ENCODE results near the gene HIC1. TPM values are rescaled to one million over a fixed set of nuclear protein-coding genes. Genes with fewer than 3 reads are reported as not detected.
A peak's percentile ranks its signal among the peaks of the same experiment; 100 is the strongest.

Gene HIC1
- total and polyA plus RNA-seq, 9 of the 15 experiments (the other 6 are each of a cell fraction or from before 2014, with no cell fraction given), result 0.01 to 2.5 (median 0.18) TPM

DNA sequence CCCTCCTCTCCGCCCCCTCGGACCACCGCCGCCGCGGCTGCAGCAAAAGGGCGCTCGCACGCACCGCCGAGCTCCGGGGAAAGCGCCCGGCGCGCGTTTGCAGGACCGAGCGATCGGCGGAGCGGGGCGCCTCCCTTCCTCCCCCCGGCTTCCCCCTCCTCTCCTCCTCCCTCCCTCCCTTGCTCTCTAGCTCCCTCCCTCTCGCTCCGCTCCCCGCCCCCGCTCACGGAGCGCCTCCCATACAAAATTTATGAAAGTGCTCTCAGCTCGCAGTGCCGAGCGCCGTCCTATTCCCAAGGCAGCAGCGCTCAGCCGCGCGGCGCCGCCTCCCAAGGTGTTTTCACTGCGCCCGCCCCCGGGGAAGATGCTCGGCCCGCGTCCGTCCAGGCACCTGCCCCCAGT, 29.7 kb upstream of the HIC1 start, which contains the start of gene RTN4RL1 (continued):
- TF ChIP-seq, protein P1, sequence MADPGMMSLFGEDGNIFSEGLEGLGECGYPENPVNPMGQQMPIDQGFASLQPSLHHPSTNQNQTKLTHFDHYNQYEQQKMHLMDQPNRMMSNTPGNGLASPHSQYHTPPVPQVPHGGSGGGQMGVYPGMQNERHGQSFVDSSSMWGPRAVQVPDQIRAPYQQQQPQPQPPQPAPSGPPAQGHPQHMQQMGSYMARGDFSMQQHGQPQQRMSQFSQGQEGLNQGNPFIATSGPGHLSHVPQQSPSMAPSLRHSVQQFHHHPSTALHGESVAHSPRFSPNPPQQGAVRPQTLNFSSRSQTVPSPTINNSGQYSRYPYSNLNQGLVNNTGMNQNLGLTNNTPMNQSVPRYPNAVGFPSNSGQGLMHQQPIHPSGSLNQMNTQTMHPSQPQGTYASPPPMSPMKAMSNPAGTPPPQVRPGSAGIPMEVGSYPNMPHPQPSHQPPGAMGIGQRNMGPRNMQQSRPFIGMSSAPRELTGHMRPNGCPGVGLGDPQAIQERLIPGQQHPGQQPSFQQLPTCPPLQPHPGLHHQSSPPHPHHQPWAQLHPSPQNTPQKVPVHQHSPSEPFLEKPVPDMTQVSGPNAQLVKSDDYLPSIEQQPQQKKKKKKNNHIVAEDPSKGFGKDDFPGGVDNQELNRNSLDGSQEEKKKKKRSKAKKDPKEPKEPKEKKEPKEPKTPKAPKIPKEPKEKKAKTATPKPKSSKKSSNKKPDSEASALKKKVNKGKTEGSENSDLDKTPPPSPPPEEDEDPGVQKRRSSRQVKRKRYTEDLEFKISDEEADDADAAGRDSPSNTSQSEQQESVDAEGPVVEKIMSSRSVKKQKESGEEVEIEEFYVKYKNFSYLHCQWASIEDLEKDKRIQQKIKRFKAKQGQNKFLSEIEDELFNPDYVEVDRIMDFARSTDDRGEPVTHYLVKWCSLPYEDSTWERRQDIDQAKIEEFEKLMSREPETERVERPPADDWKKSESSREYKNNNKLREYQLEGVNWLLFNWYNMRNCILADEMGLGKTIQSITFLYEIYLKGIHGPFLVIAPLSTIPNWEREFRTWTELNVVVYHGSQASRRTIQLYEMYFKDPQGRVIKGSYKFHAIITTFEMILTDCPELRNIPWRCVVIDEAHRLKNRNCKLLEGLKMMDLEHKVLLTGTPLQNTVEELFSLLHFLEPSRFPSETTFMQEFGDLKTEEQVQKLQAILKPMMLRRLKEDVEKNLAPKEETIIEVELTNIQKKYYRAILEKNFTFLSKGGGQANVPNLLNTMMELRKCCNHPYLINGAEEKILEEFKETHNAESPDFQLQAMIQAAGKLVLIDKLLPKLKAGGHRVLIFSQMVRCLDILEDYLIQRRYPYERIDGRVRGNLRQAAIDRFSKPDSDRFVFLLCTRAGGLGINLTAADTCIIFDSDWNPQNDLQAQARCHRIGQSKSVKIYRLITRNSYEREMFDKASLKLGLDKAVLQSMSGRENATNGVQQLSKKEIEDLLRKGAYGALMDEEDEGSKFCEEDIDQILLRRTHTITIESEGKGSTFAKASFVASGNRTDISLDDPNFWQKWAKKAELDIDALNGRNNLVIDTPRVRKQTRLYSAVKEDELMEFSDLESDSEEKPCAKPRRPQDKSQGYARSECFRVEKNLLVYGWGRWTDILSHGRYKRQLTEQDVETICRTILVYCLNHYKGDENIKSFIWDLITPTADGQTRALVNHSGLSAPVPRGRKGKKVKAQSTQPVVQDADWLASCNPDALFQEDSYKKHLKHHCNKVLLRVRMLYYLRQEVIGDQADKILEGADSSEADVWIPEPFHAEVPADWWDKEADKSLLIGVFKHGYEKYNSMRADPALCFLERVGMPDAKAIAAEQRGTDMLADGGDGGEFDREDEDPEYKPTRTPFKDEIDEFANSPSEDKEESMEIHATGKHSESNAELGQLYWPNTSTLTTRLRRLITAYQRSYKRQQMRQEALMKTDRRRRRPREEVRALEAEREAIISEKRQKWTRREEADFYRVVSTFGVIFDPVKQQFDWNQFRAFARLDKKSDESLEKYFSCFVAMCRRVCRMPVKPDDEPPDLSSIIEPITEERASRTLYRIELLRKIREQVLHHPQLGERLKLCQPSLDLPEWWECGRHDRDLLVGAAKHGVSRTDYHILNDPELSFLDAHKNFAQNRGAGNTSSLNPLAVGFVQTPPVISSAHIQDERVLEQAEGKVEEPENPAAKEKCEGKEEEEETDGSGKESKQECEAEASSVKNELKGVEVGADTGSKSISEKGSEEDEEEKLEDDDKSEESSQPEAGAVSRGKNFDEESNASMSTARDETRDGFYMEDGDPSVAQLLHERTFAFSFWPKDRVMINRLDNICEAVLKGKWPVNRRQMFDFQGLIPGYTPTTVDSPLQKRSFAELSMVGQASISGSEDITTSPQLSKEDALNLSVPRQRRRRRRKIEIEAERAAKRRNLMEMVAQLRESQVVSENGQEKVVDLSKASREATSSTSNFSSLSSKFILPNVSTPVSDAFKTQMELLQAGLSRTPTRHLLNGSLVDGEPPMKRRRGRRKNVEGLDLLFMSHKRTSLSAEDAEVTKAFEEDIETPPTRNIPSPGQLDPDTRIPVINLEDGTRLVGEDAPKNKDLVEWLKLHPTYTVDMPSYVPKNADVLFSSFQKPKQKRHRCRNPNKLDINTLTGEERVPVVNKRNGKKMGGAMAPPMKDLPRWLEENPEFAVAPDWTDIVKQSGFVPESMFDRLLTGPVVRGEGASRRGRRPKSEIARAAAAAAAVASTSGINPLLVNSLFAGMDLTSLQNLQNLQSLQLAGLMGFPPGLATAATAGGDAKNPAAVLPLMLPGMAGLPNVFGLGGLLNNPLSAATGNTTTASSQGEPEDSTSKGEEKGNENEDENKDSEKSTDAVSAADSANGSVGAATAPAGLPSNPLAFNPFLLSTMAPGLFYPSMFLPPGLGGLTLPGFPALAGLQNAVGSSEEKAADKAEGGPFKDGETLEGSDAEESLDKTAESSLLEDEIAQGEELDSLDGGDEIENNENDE (IDR thresholded peaks at IDR 0.05; ENCODE audit: low read depth, low read length), result no peak
- no peak for TF ChIP-seq XRCC4 (IDR thresholded peaks at IDR 0.05; ENCODE audit: extremely low read depth, insufficient read depth, insufficient read length)
- TF ChIP-seq SRSF3 (IDR thresholded peaks at IDR 0.05; ENCODE audit: insufficient read depth, low read length), result no peak
- 0 out of 2 replicates have a peak, but pooled peaks have one; percentile 24 for TF ChIP-seq CTBP1 (IDR thresholded peaks at IDR 0.05; ENCODE audit: borderline replicate concordance)
- TF ChIP-seq MCM5 (IDR thresholded peaks at IDR 0.05; ENCODE audit: low read depth), result no peak
- TF ChIP-seq EGR1 (conservative IDR thresholded peaks at IDR 0.05), result peak; percentile 83

Data from K562 (cell line).